Lower leg skin (tissue), 3 donors: ENCODE measurements around the gene RAB11FIP3.

Source experiments
- CTCF ChIP-seq, 3 donors: fragments of 450-650 bp; IDR thresholded peaks; one replicate each; pipeline ENCODE4 v1.5.1; 2016; ENCODE audit warnings: antibody characterized with exemption in 3 of 3, mild to moderate bottlenecking in 3 of 3, moderate library complexity in 2 of 3
- POLR2A ChIP-seq, 2 donors: fragments of 450-650 bp; IDR thresholded peaks; one replicate each; pipeline ENCODE4 v1.6.1; 2016 to 2017; ENCODE audit warnings: antibody characterized with exemption in 2 of 2, mild to moderate bottlenecking in 1 of 2, moderate library complexity in 1 of 2

DNA sequence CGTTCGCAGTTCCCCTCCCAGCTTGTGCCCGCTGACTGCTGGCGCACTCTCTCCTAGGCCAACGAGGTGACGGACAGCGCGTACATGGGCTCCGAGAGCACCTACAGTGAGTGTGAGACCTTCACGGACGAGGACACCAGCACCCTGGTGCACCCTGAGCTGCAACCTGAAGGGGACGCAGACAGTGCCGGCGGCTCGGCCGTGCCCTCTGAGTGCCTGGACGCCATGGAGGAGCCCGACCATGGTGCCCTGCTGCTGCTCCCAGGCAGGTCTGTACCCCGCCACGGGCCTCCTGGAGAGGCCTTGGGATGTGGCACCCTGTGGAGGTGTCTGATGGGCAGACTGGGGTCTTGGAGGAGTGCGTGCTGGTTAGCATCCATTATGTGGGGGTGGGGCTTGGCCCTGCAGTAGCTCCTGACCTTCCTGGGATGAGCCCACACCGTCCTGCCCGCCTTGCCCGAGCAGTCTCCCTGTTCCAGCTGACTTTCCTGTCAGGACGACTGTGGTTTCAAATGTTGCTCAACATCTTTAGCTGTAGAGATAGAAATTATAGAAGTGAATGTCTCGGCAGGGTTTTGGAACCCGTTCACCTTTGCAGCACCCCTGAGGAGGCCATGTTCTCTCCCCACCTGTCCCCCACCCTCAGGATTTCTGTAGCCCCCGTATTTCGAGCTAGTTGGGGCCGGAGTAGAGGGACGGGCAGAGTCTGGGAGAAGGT, 57.2 kb downstream of the RAB11FIP3 start:
- TF ChIP-seq CTCF (IDR thresholded peaks at IDR 0.05) (no peak), POLR2A (IDR thresholded peaks at IDR 0.05) (no peak)
